Breast epithelium (tissue), 4 donors: Measurements from ENCODE around the gene FAM240A. TPM values are rescaled to one million over a fixed set of nuclear protein-coding genes. Genes with fewer than 3 reads are reported as not detected.

Source experiments
- DNase-seq, 2 donors: peaks; one replicate each; pipeline ENCODE4 v3.0.0-alpha.2; 2019; ENCODE audit warnings: low spot score in 2 of 2
- H3K27ac ChIP-seq, 2 donors: fragments of 200-600 bp; sonication (generic) in 1 of 2; one replicate each; pipeline ENCODE4 v1.5.1; 2016 to 2019; ENCODE audit warnings: mild to moderate bottlenecking in 1 of 2
- H3K27me3 ChIP-seq, 2 donors: fragments of 200-600 bp; sonication (generic) in 1 of 2; one replicate each; pipeline versions ENCODE4 v1.5.1 to v1.6.0; 2017 to 2019; ENCODE audit warnings: control low read depth in 1 of 2, mild to moderate bottlenecking in 1 of 2
- H3K36me3 ChIP-seq: fragments of 200-600 bp; one replicate; pipeline ENCODE4 v1.5.1; 2019
- H3K4me1 ChIP-seq, 2 donors: fragments of 200-600 bp; sonication (generic); one replicate each; pipeline ENCODE4 v1.5.1; 2016 to 2019; ENCODE audit warnings: control low read depth in 1 of 2
- H3K4me3 ChIP-seq, 3 donors: fragments of 200-600 bp; sonication (generic); 1 replicate in 2 of 3; 2 replicates in 1 of 3; pipeline ENCODE4 v1.5.1; 2016 to 2019; ENCODE audit warnings: mild to moderate bottlenecking in 3 of 3, moderate library complexity in 2 of 3
- H3K9me3 ChIP-seq, 2 donors: fragments of 200-600 bp; sonication (generic) in 1 of 2; one replicate each; pipeline ENCODE4 v1.5.1; 2016 to 2019; ENCODE audit warnings: control low read depth in 1 of 2
- POLR2A ChIP-seq: fragments of 450-650 bp; IDR thresholded peaks from one replicate; pipeline ENCODE4 v1.6.1; 2016; ENCODE audit warnings: antibody characterized with exemption, mild to moderate bottlenecking, moderate library complexity
- POLR2AphosphoS5 ChIP-seq, 3 donors: sonication (generic); formaldehyde crosslinking; IDR thresholded peaks; one replicate each; pipeline ENCODE4 v1.6.1; 2017; ENCODE audit warnings: antibody characterized with exemption in 3 of 3
- intact Hi-C: fragments of 100-400 bp; cut with DNase I; formaldehyde crosslinking; loops from one replicate; pipeline ENCODE4 v1.15.1; 2023; ENCODE audit warnings: low total_unique reads
- total RNA-seq, 3 donors: library from RNA; depleted of rRNA; stranded (reverse); fragments of >200 nt; gene quantifications; one replicate each; pipeline ENCODE4 v1.1.0, GENCODE V29; 2016
- TF ChIP-seq, protein P1 (sequence below), 3 donors: fragments of 450-650 bp; IDR thresholded peaks; one replicate each; pipeline ENCODE4 v1.5.1; 2016 to 2017; ENCODE audit warnings: antibody characterized with exemption in 3 of 3, mild to moderate bottlenecking in 3 of 3, moderate library complexity in 3 of 3

Gene FAM240A
- total RNA-seq, 3 donors from 2014 or later: not detected

DNA sequence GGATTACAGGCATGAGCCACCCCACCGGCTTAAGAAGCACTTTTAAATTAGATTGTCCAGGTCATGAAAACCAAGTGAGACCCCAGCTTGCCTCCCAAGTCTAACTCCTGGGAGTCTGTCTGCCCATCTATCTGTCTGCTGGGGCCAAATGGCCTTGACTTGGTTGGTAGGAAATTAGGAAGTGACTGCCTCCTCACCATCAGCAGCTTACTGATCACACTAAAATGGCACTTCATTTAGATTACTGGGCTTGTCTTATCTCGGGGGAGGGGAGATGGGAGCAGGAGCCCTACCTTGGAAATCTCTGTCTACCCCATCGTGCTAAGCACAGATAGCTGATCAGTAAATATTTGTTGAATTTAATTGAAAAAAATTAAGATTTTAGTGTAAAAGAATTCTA is 40.6 kb upstream of the FAM240A start:
- TF ChIP-seq, protein P1, sequence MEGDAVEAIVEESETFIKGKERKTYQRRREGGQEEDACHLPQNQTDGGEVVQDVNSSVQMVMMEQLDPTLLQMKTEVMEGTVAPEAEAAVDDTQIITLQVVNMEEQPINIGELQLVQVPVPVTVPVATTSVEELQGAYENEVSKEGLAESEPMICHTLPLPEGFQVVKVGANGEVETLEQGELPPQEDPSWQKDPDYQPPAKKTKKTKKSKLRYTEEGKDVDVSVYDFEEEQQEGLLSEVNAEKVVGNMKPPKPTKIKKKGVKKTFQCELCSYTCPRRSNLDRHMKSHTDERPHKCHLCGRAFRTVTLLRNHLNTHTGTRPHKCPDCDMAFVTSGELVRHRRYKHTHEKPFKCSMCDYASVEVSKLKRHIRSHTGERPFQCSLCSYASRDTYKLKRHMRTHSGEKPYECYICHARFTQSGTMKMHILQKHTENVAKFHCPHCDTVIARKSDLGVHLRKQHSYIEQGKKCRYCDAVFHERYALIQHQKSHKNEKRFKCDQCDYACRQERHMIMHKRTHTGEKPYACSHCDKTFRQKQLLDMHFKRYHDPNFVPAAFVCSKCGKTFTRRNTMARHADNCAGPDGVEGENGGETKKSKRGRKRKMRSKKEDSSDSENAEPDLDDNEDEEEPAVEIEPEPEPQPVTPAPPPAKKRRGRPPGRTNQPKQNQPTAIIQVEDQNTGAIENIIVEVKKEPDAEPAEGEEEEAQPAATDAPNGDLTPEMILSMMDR (IDR thresholded peaks at IDR 0.05): no peak
- TF ChIP-seq POLR2AphosphoS5 (IDR thresholded peaks at IDR 0.05) (no peak), POLR2A (no peak)
- H3K27me3 ChIP-seq: no peaks in the 10 kb centered on the region
- no peak for DNase-seq
- H3K27ac ChIP-seq: no peak overlapping the region
- H3K4me1 ChIP-seq: no peaks in the 10 kb centered on the region
- intact Hi-C loops: loop anchor here (5.0 kb wide), 1 partner anchor 616 kb away; no protein-coding TSS in a partner anchor
- no peaks in the 10 kb centered on the region for H3K9me3 ChIP-seq
- H3K4me3 ChIP-seq: no peak overlapping the region
- no peaks in the 10 kb centered on the region for H3K36me3 ChIP-seq

DNA sequence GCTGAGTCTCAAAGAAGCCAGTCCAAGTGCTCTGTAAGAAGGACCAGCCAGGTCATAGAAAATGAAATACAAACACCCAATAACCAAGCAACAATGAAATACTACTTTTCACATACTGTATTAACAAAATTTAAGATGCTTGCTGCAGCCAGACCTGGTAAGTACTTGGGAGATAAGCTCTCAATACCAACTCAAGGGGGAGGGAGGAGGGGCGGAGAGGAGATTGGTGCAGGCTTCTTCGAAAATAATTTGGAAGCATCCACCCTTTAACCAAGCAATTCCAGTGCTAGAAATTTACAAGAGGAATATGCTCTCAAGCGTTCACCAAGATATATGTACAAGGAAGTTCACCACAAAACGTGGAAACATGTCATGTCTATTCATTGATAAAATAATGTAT is 38.6 kb upstream of the FAM240A start:
- no peak overlapping the region for H3K27ac ChIP-seq
- no peak for TF ChIP-seq POLR2AphosphoS5 (IDR thresholded peaks at IDR 0.05)
- TF ChIP-seq, protein P1 (IDR thresholded peaks at IDR 0.05): no peak
- TF ChIP-seq POLR2A: no peak
- no peak for DNase-seq
- intact Hi-C loops: loop anchor here (5.0 kb wide), 1 partner anchor 614 kb away; no protein-coding TSS in a partner anchor
- H3K4me1 ChIP-seq: no peaks in the 10 kb centered on the region
- no peak overlapping the region for H3K4me3 ChIP-seq
- H3K36me3 ChIP-seq: no peaks in the 10 kb centered on the region
- H3K9me3 ChIP-seq: no peaks in the 10 kb centered on the region
- no peaks in the 10 kb centered on the region for H3K27me3 ChIP-seq

DNA sequence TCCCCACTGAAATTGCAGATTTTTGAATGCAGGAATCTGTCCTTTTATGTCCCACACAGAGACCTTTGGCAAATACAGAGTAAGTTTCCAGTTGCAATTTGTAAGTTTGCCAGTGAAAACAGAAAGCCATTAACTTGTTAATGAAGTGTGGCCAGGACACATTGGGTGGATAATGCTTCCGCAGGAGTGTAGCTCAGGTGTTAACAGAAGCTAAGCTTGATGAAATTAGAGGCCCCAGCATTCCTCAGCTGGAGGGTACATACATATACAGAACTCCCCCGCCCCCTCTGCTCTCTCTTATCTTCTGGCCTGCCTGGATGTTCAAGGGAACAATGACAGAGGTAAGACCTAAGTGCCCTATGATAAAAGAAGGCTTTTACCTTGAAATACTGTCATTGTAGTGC is 38.1 kb upstream of the FAM240A start:
- TF ChIP-seq POLR2AphosphoS5 (IDR thresholded peaks at IDR 0.05) (no peak), POLR2A (no peak)
- TF ChIP-seq, protein P1 (IDR thresholded peaks at IDR 0.05): no peak
- H3K4me1 ChIP-seq: no peaks in the 10 kb centered on the region
- no peak for DNase-seq
- intact Hi-C loops: loop anchor here (5.0 kb wide), 1 partner anchor 613 kb away; no protein-coding TSS in a partner anchor
- H3K9me3 ChIP-seq: no peaks in the 10 kb centered on the region
- no peaks in the 10 kb centered on the region for H3K27me3 ChIP-seq
- H3K36me3 ChIP-seq: no peaks in the 10 kb centered on the region
- no peak overlapping the region for H3K27ac ChIP-seq
- no peak overlapping the region for H3K4me3 ChIP-seq

DNA sequence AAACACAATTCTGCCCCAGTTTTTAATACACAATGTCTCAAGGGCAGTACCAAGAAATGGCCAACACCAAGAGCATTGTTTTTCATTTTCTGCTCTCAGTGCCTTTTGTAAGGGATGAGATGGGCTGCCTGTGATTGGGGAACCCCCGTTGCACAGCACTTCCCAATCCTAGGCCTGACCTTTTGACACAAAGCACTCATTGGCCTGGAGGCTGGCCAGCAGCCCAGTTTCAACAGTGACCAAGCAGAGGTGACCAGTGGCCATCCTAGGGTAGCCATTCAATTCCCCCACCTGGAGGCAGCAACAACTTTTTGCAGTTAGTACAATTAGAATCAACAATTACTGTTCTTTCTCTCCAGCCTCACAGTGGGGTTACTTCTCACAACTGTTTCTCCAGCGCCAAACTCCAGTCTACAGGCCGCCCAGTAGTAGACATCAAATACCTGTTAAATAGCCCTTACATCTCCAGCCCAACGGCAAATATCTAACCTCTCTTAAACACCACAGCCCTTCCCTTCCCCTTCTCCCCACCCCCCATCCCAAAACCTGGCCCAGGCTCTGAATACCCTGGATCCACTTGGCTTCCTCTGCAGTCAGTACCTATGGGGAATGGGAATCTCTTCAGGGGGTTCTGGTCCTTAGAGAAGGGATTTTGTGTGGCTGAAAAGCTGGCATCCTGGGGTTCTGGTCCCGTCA is 37.3 kb upstream of the FAM240A start:
- no peaks in the 10 kb centered on the region for H3K4me1 ChIP-seq
- TF ChIP-seq POLR2A (no peak), POLR2AphosphoS5 (IDR thresholded peaks at IDR 0.05) (no peak)
- TF ChIP-seq, protein P1 (IDR thresholded peaks at IDR 0.05): no peak
- DNase-seq: no peak
- no peaks in the 10 kb centered on the region for H3K27me3 ChIP-seq
- intact Hi-C loops: loop anchor here (5.0 kb wide), 1 partner anchor 612 kb away; no protein-coding TSS in a partner anchor
- no peaks in the 10 kb centered on the region for H3K36me3 ChIP-seq
- no peak overlapping the region for H3K4me3 ChIP-seq
- H3K9me3 ChIP-seq: no peaks in the 10 kb centered on the region
- no peak overlapping the region for H3K27ac ChIP-seq

DNA sequence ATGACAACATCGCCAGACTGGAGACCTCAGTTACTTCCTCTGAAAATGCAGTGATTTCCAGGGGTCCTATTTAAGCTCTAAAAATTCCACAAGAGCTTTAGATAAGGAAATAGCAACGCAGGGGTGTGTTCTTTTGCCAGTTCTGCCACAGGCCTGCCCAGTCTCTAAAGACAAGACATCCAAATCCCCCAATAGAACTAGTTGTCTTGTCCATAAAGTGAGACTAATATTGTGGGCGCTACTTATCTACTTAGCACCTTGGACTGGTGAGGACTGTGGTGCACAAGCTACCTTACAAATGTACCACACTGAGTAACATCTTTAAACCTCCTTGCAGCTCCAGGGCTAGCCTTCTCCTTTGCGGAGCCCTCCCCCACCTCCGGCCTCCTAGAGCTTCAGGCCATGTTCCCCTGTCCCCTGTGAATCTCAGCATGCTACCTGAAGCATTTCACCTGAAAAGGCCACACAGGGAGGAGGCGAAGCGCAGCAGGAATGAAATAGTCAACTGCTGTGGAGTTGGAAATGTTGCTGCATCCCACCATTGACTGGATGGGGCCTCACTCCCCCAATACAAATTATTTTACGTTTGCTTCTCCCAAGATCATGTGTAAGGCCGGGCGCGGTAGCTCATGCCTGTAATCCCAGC is 36.6 kb upstream of the FAM240A start:
- H3K9me3 ChIP-seq: no peaks in the 10 kb centered on the region
- no peaks in the 10 kb centered on the region for H3K36me3 ChIP-seq
- H3K27ac ChIP-seq: no peak overlapping the region
- H3K4me1 ChIP-seq: no peaks in the 10 kb centered on the region
- no peak overlapping the region for H3K4me3 ChIP-seq
- intact Hi-C loops: no loop called here
- TF ChIP-seq, protein P1 (IDR thresholded peaks at IDR 0.05): no peak
- no peak for TF ChIP-seq POLR2A
- no peak for DNase-seq
- no peaks in the 10 kb centered on the region for H3K27me3 ChIP-seq
